ENCODE data around the gene BNC2.

BNC2 gene

GRCh38 chr9:16623989-16624743, 246.3 kb downstream of the BNC2 start:
- no peak for DNase-seq

GRCh38 chr9:16622541-16622940, 247.9 kb downstream of the BNC2 start:
- no peak for DNase-seq

- DNase-seq = no peak
Observed at GRCh38 chr9:16619914-16620520, 250.5 kb downstream of the BNC2 start.

- DNase-seq = no peak
Observed at GRCh38 chr9:16619402-16619801, 251.1 kb downstream of the BNC2 start.

- DNase-seq = no peak
Observed at GRCh38 chr9:16618524-16618923, 251.9 kb downstream of the BNC2 start.

- DNase-seq = no peak
Observed at GRCh38 chr9:16616686-16617085, 253.8 kb downstream of the BNC2 start.

- DNase-seq = no peak
Observed at GRCh38 chr9:16615451-16615850, 255.0 kb downstream of the BNC2 start.

- no peak for DNase-seq
Observed at GRCh38 chr9:16613605-16614004, 256.9 kb downstream of the BNC2 start.

- no peak for DNase-seq
Observed at GRCh38 chr9:16613051-16613450, 257.4 kb downstream of the BNC2 start.

- no peak for DNase-seq
Observed at GRCh38 chr9:16612627-16613026, 257.8 kb downstream of the BNC2 start.

- no peak for DNase-seq
Observed at GRCh38 chr9:16611983-16612382, 258.5 kb downstream of the BNC2 start.

GRCh38 chr9:16611001-16611400, 259.5 kb downstream of the BNC2 start:
- DNase-seq = no peak

- DNase-seq = no peak
Observed at GRCh38 chr9:16610538-16610937, 259.9 kb downstream of the BNC2 start.

GRCh38 chr9:16608906-16609305, 261.6 kb downstream of the BNC2 start:
- DNase-seq = no peak

- DNase-seq = no peak
Observed at GRCh38 chr9:16602494-16602893, 268.0 kb downstream of the BNC2 start.

GRCh38 chr9:16601991-16602390, 268.5 kb downstream of the BNC2 start:
- no peak for DNase-seq

- no peak for DNase-seq
Observed at GRCh38 chr9:16598316-16598715, 272.2 kb downstream of the BNC2 start.

GRCh38 chr9:16597136-16597535, 273.3 kb downstream of the BNC2 start:
- DNase-seq = no peak

- no peak for DNase-seq
Observed at GRCh38 chr9:16595227-16595626, 275.2 kb downstream of the BNC2 start.

- DNase-seq = no peak
Observed at GRCh38 chr9:16594787-16595186, 275.7 kb downstream of the BNC2 start.

- no peak for DNase-seq
Observed at GRCh38 chr9:16593746-16594145, 276.7 kb downstream of the BNC2 start.

GRCh38 chr9:16591092-16591491, 279.4 kb downstream of the BNC2 start:
- no peak for DNase-seq

GRCh38 chr9:16585591-16585990, 284.9 kb downstream of the BNC2 start:
- DNase-seq = no peak

GRCh38 chr9:16579872-16580432, 290.5 kb downstream of the BNC2 start:
- DNase-seq = no peak

GRCh38 chr9:16575986-16576245, 294.6 kb downstream of the BNC2 start:
- no peak for DNase-seq
